K562 (cell line): ENCODE data around the gene ARID3B. TPM values are rescaled to one million over a fixed set of nuclear protein-coding genes. Genes with fewer than 3 reads are reported as not detected.

Experiments
- CHD2 ChIP-seq: IDR thresholded peaks from 2 replicates; pipeline ENCODE4 v1.6.1; 2011; ENCODE audit warnings: low read depth, low read length
- E2F8 ChIP-seq: fragments of 450-650 bp; IDR thresholded peaks from 2 replicates; pipeline ENCODE4 v1.7.1; 2018; ENCODE audit warnings: mild to moderate bottlenecking, low read depth; ENCODE audit not compliant: partially characterized antibody
- EGR1 ChIP-seq: fragments of 450-650 bp; conservative IDR thresholded peaks from 2 replicates; pipeline ENCODE4 v1.6.1; 2017; ENCODE audit warnings: mild to moderate bottlenecking
- HMG20A ChIP-seq: fragments of 450-650 bp; formaldehyde crosslinking; conservative IDR thresholded peaks from 2 replicates; pipeline ENCODE4 v1.4.0; 2020; ENCODE audit warnings: mild to moderate bottlenecking, mixed read lengths
- HNRNPH1 ChIP-seq: fragments of 200-400 bp; formaldehyde crosslinking; optimal IDR thresholded peaks from 2 replicates; pipeline ENCODE3; 2017; ENCODE audit warnings: low read depth, mild to moderate bottlenecking, low read length, moderate library complexity
- HNRNPLL ChIP-seq: fragments of 200-400 bp; formaldehyde crosslinking; IDR thresholded peaks from 2 replicates; pipeline ENCODE4 v1.6.1; 2017; ENCODE audit warnings: low read length, low read depth, mild to moderate bottlenecking; ENCODE audit not compliant: poor library complexity, severe bottlenecking
- JUN ChIP-seq, 2 experiments: sonication (generic) in 1 of 2; formaldehyde crosslinking in 1 of 2; IDR thresholded peaks; 2 replicates each; pipeline versions ENCODE4 v1.6.1 to v1.8.0; 2012 to 2022; ENCODE audit warnings: borderline replicate concordance in 2 of 2, mild to moderate bottlenecking in 2 of 2, improper control_type of control experiment in 1 of 2, low read depth in 1 of 2, low read length in 1 of 2, missing genetic modification reagents in 1 of 2
- KLF16 ChIP-seq: IDR thresholded peaks from 2 replicates; pipeline ENCODE4 v1.6.1; 2016; ENCODE audit warnings: antibody characterized with exemption
- MCM3 ChIP-seq: fragments of 450-650 bp; IDR thresholded peaks from 2 replicates; pipeline ENCODE4 v1.6.1; 2016
- MEF2D ChIP-seq: conservative IDR thresholded peaks from 2 replicates; pipeline ENCODE4 v1.6.1; 2016; ENCODE audit warnings: low read depth, missing genetic modification characterization, missing compliant biosample characterization
- MIER1 ChIP-seq: fragments of 450-650 bp; IDR thresholded peaks from 2 replicates; pipeline ENCODE4 v1.6.1; 2016; ENCODE audit warnings: antibody characterized with exemption, mild to moderate bottlenecking, low read depth
- NCOA1 ChIP-seq: fragments of 450-650 bp; IDR thresholded peaks from 2 replicates; pipeline ENCODE4 v1.6.1; 2016; ENCODE audit warnings: low read depth
- NFATC3 ChIP-seq: fragments of 450-650 bp; IDR thresholded peaks from 2 replicates; pipeline ENCODE4 v1.6.1; 2017; ENCODE audit warnings: mild to moderate bottlenecking
- PHB ChIP-seq: fragments of 250-450 bp; sonication (Bioruptor Pico); IDR thresholded peaks from 2 replicates; pipeline ENCODE4 v1.5.0; 2021
- POLR2A ChIP-seq: fragments of 450-650 bp; conservative IDR thresholded peaks from 2 replicates; pipeline ENCODE4 v1.6.1; 2016
- PPARD ChIP-seq: fragments of 250-450 bp; sonication (Bioruptor Pico); IDR thresholded peaks from 2 replicates; pipeline ENCODE4 v1.8.0; 2022; ENCODE audit warnings: inconsistent platforms, mild to moderate bottlenecking, moderate library complexity
- SIRT6 ChIP-seq: IDR thresholded peaks from one replicate; pipeline ENCODE4 v1.6.1; 2012; ENCODE audit warnings: low read depth, mild to moderate bottlenecking, control low read depth, inconsistent platforms, low read length, moderate library complexity
- SMARCB1 ChIP-seq: IDR thresholded peaks from 2 replicates; pipeline ENCODE4 v1.6.1; 2011; ENCODE audit warnings: improper control_type of control experiment, low read depth; ENCODE audit not compliant: insufficient read length
- SRSF9 ChIP-seq: fragments of 200-400 bp; formaldehyde crosslinking; IDR thresholded peaks from 2 replicates; pipeline ENCODE4 v1.6.1; 2017; ENCODE audit warnings: low read depth, low read length, borderline replicate concordance
- STAG1 ChIP-seq: sonication (generic); formaldehyde crosslinking; IDR thresholded peaks from 2 replicates; pipeline ENCODE4 v1.5.0; 2020; ENCODE audit warnings: missing genetic modification reagents, borderline replicate concordance
- YBX1 ChIP-seq: fragments of 450-650 bp; IDR thresholded peaks from 2 replicates; pipeline ENCODE4 v1.7.1; 2016; ENCODE audit warnings: mild to moderate bottlenecking
- ZKSCAN3 ChIP-seq: fragments of 250-450 bp; sonication (Bioruptor Pico); IDR thresholded peaks from 2 replicates; pipeline ENCODE4 v1.4.0; 2020
- ZNF436 ChIP-seq: fragments of 250-450, 450-650 bp; sonication (Bioruptor Pico); formaldehyde crosslinking; IDR thresholded peaks from 2 replicates; pipeline ENCODE4 v1.7.0; 2020; ENCODE audit warnings: mild to moderate bottlenecking
- ZNF764 ChIP-seq: fragments of 250-450 bp; sonication (Bioruptor Pico); IDR thresholded peaks from 2 replicates; pipeline ENCODE4 v1.4.0; 2020; ENCODE audit warnings: low read depth, mild to moderate bottlenecking, moderate library complexity
- ZNF778 ChIP-seq: fragments of 450-650 bp; formaldehyde crosslinking; IDR thresholded peaks from 2 replicates; pipeline ENCODE4 v1.4.0; 2020; ENCODE audit warnings: mild to moderate bottlenecking, moderate library complexity
- polyA plus RNA-seq, 8 experiments: library from polyadenylated mRNA; depleted of rRNA in 4 of 8; stranded (reverse) in 5 of 8; unstranded in 3 of 8; fragments of >200 nt; fragmentation: Nextera tagmentation in 2 of 8; fragmentation: Illumina TruSeq in 1 of 8; extraction: Ambion mirVana in 2 of 8; extraction: Trizol in 1 of 8; gene quantifications; 2 replicates each; pipeline versions ENCODE4 v1.2.1 to v1.2.3, GENCODE V29; 2011 to 2014; ENCODE audit warnings: inconsistent platforms in 1 of 8, missing spikeins in 1 of 8
- total RNA-seq, 7 experiments: library from RNA; depleted of rRNA in 6 of 7; stranded (reverse); fragments of >200 nt in 6 of 7; fragmentation: Illumina TruSeq in 2 of 7; extraction: Trizol in 2 of 7; gene quantifications; 2 replicates each; pipeline versions ENCODE4 v1.2.1 to v1.2.3, GENCODE V29; 2011 to 2021; ENCODE audit warnings: low replicate concordance in 1 of 7
- TF ChIP-seq, protein P1 (sequence below): fragments of 450-650 bp; conservative IDR thresholded peaks from 2 replicates; pipeline ENCODE4 v1.6.1; 2016; ENCODE audit warnings: missing genetic modification characterization, low read depth, mild to moderate bottlenecking, missing compliant biosample characterization, moderate library complexity
- TF ChIP-seq, protein P2 (sequence below): IDR thresholded peaks from 3 replicates; pipeline ENCODE4 v1.6.1; 2011; ENCODE audit warnings: borderline replicate concordance, mild to moderate bottlenecking; ENCODE audit not compliant: insufficient read length, insufficient read depth

Gene ARID3B
- total and polyA plus RNA-seq, 9 of the 15 experiments (the other 6 are each of a cell fraction or from before 2014, with no cell fraction given), result 0.32 to 15.1 (median 7.1) TPM

GRCh38 chr15:74614744-74615507 lies 73.9 kb downstream of the ARID3B start (continued):
- TF ChIP-seq NCOA1 (no peak), MIER1 (no peak), E2F8 (no peak), KLF16 (no peak), ZNF778 (CRISPR knock-in tag) (no peak), MCM3 (no peak), PHB (0 out of 2 replicates have a peak, but pooled peaks have one; percentile 76), HMG20A (CRISPR knock-in tag) (no peak), EGR1 (peak; percentile 85), ZKSCAN3 (CRISPR knock-in tag) (no peak), NFATC3 (no peak), ZNF436 (CRISPR knock-in tag) (no peak), POLR2A (no peak), SMARCB1 (no peak), HNRNPLL (peak; percentile 20), CHD2 (peak; percentile 84), HNRNPH1 (no peak), SIRT6 (no peak), YBX1 (no peak), SRSF9 (no peak), JUN (IDR thresholded peaks at IDR 0.05; ENCODE audit: borderline replicate concordance, low read depth, low read length) (no peak), JUN (CRISPR knock-in tag; IDR thresholded peaks at IDR 0.05; ENCODE audit: borderline replicate concordance) (no peak), ZNF764 (CRISPR knock-in tag) (no peak), STAG1 (CRISPR knock-in tag) (0 out of 2 replicates have a peak, but pooled peaks have one; percentile 8), MEF2D (tag) (no peak), PPARD (no peak)
- TF ChIP-seq, protein P1, sequence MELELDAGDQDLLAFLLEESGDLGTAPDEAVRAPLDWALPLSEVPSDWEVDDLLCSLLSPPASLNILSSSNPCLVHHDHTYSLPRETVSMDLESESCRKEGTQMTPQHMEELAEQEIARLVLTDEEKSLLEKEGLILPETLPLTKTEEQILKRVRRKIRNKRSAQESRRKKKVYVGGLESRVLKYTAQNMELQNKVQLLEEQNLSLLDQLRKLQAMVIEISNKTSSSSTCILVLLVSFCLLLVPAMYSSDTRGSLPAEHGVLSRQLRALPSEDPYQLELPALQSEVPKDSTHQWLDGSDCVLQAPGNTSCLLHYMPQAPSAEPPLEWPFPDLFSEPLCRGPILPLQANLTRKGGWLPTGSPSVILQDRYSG, result no peak
- TF ChIP-seq, protein P2, sequence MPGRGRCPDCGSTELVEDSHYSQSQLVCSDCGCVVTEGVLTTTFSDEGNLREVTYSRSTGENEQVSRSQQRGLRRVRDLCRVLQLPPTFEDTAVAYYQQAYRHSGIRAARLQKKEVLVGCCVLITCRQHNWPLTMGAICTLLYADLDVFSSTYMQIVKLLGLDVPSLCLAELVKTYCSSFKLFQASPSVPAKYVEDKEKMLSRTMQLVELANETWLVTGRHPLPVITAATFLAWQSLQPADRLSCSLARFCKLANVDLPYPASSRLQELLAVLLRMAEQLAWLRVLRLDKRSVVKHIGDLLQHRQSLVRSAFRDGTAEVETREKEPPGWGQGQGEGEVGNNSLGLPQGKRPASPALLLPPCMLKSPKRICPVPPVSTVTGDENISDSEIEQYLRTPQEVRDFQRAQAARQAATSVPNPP, result no peak
